ENCODE data around the gene ADAMTS18. TPM values are rescaled to one million over a fixed set of nuclear protein-coding genes. Genes with fewer than 3 reads are reported as not detected.

The ADAMTS18 gene
- total and polyA plus RNA-seq, 4 donors, result under 0.01 to 0.17 TPM; not detected in 2

DNA sequence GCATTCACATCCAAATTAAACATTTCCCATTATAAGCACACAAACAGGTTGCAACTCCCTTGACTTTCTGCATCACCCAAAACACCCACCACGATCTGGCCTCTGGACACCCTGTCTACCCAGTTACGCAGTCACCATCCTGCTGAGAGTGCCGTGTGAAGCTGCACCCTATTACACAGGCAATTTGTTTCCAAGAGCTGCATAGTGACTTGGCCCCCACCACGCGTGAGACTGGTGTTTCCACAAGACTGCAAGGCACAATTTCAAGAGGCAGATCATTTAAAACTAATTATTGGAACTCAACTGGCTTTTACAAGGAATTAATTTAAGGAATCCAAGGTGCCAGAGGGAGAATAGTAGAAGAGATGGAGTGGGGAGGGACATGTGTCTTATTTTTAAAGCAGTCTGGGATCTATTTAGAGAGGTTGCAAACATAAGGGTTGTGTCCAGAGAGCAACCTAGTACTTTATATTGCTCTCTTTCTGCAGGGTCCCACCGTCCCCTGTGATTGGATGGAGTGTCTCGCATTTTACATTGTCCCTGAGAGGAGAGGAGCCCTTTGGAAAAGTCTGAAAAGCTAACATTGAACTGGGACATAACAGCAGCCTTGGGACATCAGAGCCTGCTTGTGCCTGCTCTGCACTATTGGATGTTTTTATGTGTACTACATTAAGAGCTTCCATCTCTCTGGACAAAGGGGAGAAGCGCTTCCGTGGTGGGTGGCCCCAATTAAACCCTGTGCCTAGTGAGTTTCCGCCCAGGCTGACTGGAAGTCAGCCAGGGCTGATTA lies 8.7 kb upstream of the ADAMTS18 start:
- WGBS, result 58% methylated on average over 10 of the region's 10 CpGs
- no peak for DNase-seq (ENCODE audit: low spot score)
- Histone ChIP-seq H3K4me3 (ENCODE audit: low read depth in 1 of 3, low read length in 3 of 3) (no peak overlapping the region), H3K27me3 (ENCODE audit: control insufficient read depth in 4 of 4, insufficient read depth in 4 of 4, low read length in 3 of 4) (peaks cover 0 to 11% (median 2%) of the 10 kb centered on the region in 4 donors), H3K27ac (ENCODE audit: low read depth in 1 of 2, low read length in 2 of 2) (no peak overlapping the region), H3K9me3 (ENCODE audit: control insufficient read depth in 4 of 4, low read length in 3 of 4) (no peaks in the 10 kb centered on the region), H3K36me3 (ENCODE audit: control insufficient read depth in 4 of 4, insufficient read depth in 3 of 4, low read depth in 1 of 4, low read length in 3 of 4) (no peaks in the 10 kb centered on the region), H3K4me1 (ENCODE audit: control insufficient read depth in 4 of 4, insufficient read depth in 4 of 4, low read length in 3 of 4) (no peaks in the 10 kb centered on the region), H3K9ac (ENCODE audit: low read depth in 1 of 2, low read length in 2 of 2) (no peak overlapping the region)
- TF ChIP-seq RAD21 (IDR thresholded peaks at IDR 0.05), result no peak
- TF ChIP-seq, protein P1, sequence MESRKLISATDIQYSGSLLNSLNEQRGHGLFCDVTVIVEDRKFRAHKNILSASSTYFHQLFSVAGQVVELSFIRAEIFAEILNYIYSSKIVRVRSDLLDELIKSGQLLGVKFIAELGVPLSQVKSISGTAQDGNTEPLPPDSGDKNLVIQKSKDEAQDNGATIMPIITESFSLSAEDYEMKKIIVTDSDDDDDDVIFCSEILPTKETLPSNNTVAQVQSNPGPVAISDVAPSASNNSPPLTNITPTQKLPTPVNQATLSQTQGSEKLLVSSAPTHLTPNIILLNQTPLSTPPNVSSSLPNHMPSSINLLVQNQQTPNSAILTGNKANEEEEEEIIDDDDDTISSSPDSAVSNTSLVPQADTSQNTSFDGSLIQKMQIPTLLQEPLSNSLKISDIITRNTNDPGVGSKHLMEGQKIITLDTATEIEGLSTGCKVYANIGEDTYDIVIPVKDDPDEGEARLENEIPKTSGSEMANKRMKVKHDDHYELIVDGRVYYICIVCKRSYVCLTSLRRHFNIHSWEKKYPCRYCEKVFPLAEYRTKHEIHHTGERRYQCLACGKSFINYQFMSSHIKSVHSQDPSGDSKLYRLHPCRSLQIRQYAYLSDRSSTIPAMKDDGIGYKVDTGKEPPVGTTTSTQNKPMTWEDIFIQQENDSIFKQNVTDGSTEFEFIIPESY (IDR thresholded peaks at IDR 0.05), result no peak
- TF ChIP-seq, protein P2, sequence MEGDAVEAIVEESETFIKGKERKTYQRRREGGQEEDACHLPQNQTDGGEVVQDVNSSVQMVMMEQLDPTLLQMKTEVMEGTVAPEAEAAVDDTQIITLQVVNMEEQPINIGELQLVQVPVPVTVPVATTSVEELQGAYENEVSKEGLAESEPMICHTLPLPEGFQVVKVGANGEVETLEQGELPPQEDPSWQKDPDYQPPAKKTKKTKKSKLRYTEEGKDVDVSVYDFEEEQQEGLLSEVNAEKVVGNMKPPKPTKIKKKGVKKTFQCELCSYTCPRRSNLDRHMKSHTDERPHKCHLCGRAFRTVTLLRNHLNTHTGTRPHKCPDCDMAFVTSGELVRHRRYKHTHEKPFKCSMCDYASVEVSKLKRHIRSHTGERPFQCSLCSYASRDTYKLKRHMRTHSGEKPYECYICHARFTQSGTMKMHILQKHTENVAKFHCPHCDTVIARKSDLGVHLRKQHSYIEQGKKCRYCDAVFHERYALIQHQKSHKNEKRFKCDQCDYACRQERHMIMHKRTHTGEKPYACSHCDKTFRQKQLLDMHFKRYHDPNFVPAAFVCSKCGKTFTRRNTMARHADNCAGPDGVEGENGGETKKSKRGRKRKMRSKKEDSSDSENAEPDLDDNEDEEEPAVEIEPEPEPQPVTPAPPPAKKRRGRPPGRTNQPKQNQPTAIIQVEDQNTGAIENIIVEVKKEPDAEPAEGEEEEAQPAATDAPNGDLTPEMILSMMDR (IDR thresholded peaks at IDR 0.05; ENCODE audit: low read depth, low read length, missing input control), result no peak
- TF ChIP-seq, protein P3, sequence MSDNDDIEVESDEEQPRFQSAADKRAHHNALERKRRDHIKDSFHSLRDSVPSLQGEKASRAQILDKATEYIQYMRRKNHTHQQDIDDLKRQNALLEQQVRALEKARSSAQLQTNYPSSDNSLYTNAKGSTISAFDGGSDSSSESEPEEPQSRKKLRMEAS (IDR thresholded peaks at IDR 0.05), result no peak
- TF ChIP-seq SP1 (IDR thresholded peaks at IDR 0.05), result no peak
- no peak for TF ChIP-seq EGR1 (IDR thresholded peaks at IDR 0.05; ENCODE audit: low read depth in 2 of 2)
- TF ChIP-seq HNF4A (conservative IDR thresholded peaks at IDR 0.05), result no peak
- TF ChIP-seq RXRA (IDR thresholded peaks at IDR 0.05), result no peak
- TF ChIP-seq GABPA (IDR thresholded peaks at IDR 0.05 in 1 of 2, conservative IDR thresholded peaks at IDR 0.05 in 1 of 2), result no peak
- TF ChIP-seq NR2F2 (IDR thresholded peaks at IDR 0.05), result no peak
- TF ChIP-seq JUND (IDR thresholded peaks at IDR 0.05), result no peak
- TF ChIP-seq HNF4G (IDR thresholded peaks at IDR 0.05), result no peak
- TF ChIP-seq FOXA1 (IDR thresholded peaks at IDR 0.05), result no peak
- no peak for TF ChIP-seq FOXA2 (IDR thresholded peaks at IDR 0.05)
- TF ChIP-seq, protein P4, sequence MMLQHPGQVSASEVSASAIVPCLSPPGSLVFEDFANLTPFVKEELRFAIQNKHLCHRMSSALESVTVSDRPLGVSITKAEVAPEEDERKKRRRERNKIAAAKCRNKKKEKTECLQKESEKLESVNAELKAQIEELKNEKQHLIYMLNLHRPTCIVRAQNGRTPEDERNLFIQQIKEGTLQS (IDR thresholded peaks at IDR 0.05), result no peak

DNA sequence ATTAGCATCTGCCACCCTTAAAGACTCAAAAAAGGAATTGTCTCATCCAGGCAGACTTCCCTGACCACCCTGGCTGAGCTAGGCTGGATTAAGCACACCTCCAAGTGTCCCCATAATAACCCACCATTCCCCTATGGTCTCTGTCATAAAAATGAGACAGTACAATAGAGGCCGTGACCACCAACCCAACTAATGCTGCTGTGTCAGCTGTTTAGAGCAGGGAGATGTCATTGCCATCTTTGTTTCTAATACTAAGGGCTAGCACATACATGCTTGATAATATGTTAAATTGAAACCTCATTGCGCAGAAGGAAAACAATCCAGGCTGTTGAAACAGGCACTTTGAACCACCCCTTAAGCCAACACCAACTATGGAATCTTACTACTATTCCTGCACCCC lies 7.2 kb upstream of the ADAMTS18 start:
- TF ChIP-seq, protein P5, sequence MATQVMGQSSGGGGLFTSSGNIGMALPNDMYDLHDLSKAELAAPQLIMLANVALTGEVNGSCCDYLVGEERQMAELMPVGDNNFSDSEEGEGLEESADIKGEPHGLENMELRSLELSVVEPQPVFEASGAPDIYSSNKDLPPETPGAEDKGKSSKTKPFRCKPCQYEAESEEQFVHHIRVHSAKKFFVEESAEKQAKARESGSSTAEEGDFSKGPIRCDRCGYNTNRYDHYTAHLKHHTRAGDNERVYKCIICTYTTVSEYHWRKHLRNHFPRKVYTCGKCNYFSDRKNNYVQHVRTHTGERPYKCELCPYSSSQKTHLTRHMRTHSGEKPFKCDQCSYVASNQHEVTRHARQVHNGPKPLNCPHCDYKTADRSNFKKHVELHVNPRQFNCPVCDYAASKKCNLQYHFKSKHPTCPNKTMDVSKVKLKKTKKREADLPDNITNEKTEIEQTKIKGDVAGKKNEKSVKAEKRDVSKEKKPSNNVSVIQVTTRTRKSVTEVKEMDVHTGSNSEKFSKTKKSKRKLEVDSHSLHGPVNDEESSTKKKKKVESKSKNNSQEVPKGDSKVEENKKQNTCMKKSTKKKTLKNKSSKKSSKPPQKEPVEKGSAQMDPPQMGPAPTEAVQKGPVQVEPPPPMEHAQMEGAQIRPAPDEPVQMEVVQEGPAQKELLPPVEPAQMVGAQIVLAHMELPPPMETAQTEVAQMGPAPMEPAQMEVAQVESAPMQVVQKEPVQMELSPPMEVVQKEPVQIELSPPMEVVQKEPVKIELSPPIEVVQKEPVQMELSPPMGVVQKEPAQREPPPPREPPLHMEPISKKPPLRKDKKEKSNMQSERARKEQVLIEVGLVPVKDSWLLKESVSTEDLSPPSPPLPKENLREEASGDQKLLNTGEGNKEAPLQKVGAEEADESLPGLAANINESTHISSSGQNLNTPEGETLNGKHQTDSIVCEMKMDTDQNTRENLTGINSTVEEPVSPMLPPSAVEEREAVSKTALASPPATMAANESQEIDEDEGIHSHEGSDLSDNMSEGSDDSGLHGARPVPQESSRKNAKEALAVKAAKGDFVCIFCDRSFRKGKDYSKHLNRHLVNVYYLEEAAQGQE (IDR thresholded peaks at IDR 0.05), result no peak
- TF ChIP-seq, protein P1 (IDR thresholded peaks at IDR 0.05), result no peak
- TF ChIP-seq GABPA (IDR thresholded peaks at IDR 0.05 in 1 of 2, conservative IDR thresholded peaks at IDR 0.05 in 1 of 2), result no peak
- TF ChIP-seq RXRA (IDR thresholded peaks at IDR 0.05), result no peak
- Histone ChIP-seq H3K9me3 (ENCODE audit: control insufficient read depth in 4 of 4, low read length in 3 of 4) (no peaks in the 10 kb centered on the region), H3K9ac (ENCODE audit: low read depth in 1 of 2, low read length in 2 of 2) (no peak overlapping the region), H3K36me3 (ENCODE audit: control insufficient read depth in 4 of 4, insufficient read depth in 3 of 4, low read depth in 1 of 4, low read length in 3 of 4) (no peaks in the 10 kb centered on the region), H3K27me3 (ENCODE audit: control insufficient read depth in 4 of 4, insufficient read depth in 4 of 4, low read length in 3 of 4) (peaks cover 0 to 11% (median 2%) of the 10 kb centered on the region in 4 donors), H3K4me3 (ENCODE audit: low read depth in 1 of 3, low read length in 3 of 3) (no peak overlapping the region), H3K4me1 (ENCODE audit: control insufficient read depth in 4 of 4, insufficient read depth in 4 of 4, low read length in 3 of 4) (no peaks in the 10 kb centered on the region), H3K27ac (ENCODE audit: low read depth in 1 of 2, low read length in 2 of 2) (no peak overlapping the region)
- DNase-seq (ENCODE audit: low spot score), result no peak
- WGBS, result 80% methylated on average over 2 of the region's 2 CpGs

Data from liver (tissue), 9 donors.